HTERT RPE-1 (cell line): ENCODE data around the gene ATP6AP1.
"Not testable (repeated sequence)": the region's sequence is repeated elsewhere in the genome, so short reads cannot be mapped to it uniquely, and the experiment has no call there.

Experiments
- in situ Hi-C: fragments of 300-500 bp; cut with MboI; formaldehyde crosslinking; loops from 4 replicates; pipeline ENCODE4 v1.14.3; 2020; ENCODE audit warnings: low sequenced_read_pairs

Gene ATP6AP1

DNA sequence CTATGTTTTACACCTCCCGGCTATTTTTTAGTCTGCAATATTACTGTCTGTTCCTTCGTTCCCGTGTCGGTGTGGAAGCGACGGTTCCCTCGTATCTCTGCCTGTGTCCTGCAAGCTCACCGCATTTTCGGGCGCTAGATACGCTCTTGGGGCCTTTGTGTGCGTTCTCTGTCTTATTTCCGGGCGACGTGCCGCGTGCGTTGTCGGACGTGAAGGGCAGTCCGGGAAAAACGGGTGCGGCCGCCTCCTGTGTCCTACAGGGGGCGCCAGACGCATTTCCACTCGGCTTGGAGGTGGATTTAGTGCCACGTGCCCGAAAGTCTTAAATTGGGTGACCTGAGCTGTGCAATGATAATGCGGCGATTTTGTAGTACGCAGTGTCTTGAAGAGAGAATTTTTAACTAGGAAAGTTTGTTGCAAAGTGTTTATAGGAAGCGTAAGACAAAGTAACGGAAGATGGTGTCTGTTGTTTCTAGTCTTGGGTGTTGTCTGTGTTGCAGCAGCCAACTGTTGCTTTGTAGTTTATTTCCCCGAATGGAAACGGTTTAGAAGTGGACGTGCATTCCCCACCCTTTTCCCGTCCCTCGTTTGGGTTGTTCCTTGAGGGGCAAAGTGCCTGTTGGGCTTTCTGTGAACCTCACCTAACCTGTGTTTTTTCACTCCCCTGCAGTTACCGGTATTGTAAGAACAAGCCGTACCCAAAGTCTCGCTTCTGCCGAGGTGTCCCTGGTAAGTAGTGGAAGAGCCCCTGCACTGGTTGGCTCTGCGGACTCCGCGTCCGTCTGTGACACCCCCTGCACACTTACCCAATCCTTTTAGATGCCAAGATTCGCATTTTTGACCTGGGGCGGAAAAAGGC lies 29.6 kb upstream of the ATP6AP1 start:
- in situ Hi-C loops, result no loop called here

DNA sequence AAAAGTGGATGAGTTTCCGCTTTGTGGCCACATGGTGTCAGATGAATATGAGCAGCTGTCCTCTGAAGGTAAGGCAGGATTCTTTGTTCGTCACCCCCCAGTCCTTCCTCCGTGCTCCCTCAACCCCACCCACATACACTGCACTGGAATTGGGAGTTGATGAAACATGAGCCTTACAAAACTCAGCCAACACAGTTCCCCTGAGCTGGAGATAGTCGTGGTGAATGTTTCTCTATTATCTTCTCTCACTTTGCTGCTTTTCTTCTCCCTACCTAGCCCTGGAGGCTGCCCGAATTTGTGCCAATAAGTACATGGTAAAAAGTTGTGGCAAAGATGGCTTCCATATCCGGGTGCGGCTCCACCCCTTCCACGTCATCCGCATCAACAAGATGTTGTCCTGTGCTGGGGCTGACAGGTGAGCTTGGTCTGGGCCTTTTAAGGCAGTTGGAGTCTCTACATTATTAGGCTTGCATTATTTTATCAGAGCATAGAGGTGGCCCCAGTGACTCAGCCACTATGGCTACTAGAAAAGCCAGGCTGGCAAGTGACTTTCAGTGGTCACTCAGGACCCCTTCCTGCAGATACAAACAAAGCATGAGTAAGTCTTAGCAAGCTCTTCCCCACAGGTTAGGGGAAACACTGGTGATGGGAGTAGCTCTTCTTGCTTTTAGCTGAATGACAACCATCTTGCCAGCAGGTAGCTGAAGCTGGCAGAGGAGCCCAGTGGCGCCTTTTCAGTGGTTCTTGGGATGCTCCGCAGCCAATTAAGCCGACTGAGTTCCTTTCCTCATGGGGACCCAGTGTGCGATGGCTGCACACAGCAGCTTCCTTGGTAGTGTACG lies 28.7 kb upstream of the ATP6AP1 start:
- in situ Hi-C loops, result no loop called here

- in situ Hi-C loops, result not testable (repeated sequence)
These were observed 28.1 kb upstream of the ATP6AP1 start for GRCh38 chrX:154400369-154400817.

- in situ Hi-C loops, result no loop called here
These were observed 27.3 kb upstream of the ATP6AP1 start for GRCh38 chrX:154401045-154401799.

- in situ Hi-C loops, result no loop called here
These were observed 26.4 kb upstream of the ATP6AP1 start for GRCh38 chrX:154401918-154402621.

DNA sequence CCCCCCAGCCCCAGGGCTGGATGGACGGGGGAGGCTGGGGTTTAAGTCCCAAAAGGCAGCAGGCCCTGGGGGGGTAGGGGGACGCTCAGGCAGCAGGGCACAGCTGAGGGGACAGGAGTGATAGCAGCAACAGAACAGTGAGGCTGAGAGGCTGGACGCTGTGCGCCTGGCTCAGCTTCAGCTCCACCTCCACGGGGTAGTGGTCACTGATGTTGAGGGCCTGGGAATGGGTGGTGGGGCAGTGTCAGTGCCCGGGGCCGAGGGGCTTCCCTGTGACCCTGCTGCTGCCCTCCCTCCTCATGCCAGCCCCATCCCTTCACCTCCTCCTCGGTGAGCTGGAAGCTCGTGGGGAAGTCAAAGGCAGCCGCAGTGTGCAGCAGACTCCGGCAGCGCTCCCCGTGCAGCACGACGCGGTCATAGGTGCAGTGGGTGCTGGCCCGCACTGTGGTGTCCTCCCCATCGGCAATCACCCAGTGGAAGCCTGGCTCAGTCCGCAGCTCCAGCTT lies 25.8 kb upstream of the ATP6AP1 start:
- in situ Hi-C loops, result no loop called here

GRCh38 chrX:154403192-154403591 lies 25.3 kb upstream of the ATP6AP1 start:
- in situ Hi-C loops, result no loop called here

GRCh38 chrX:154403858-154404257 lies 24.6 kb upstream of the ATP6AP1 start:
- in situ Hi-C loops, result no loop called here

GRCh38 chrX:154404625-154405192 lies 23.8 kb upstream of the ATP6AP1 start:
- in situ Hi-C loops, result no loop called here

GRCh38 chrX:154408659-154409221 lies 19.7 kb upstream of the ATP6AP1 start:
- in situ Hi-C loops, result no loop called here

GRCh38 chrX:154409222-154409871 lies 19.1 kb upstream of the ATP6AP1 start, which contains the start of gene DNASE1L1:
DNASE1L1 (minus strand) TSS chrX:154409254; CDS start chrX:154405568, 3,686 bp downstream.
- in situ Hi-C loops, result no loop called here

DNA sequence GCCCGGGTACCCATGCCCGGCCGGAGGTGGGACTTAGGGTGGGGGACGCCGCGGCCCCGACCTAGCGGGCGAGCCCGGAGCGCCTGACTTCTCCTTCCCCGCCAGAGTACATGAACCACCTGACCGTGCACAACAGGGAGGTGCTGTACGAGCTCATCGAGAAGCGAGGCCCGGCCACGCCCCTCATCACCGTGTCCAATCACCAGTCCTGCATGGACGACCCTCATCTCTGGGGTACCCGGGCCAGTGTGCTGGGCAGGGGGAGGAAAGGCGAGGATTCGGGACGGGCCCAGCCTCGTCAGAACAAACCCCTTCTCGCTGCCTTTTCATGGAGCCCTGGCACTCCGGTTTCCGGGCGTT lies 16.5 kb upstream of the ATP6AP1 start:
- in situ Hi-C loops, result no loop called here

DNA sequence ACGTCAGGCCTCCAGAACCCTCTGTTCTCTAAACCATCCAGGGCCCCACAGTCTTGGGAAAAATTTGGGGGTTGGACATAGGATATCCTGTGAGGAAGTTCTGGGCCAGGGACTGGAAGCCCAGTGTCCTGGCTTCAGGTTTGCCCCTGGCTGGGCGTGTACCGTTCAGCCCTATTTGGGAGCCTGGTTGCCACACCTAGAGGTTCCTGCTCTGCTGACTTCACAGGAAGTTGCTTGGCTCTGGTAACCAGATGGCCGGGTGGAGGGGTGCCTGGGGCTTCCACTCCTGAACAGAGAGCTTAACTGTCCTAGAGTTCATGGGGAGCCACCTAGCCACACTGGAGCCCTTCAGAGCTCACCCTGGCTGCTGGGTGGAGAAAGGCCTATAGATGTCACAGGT lies 16.0 kb upstream of the ATP6AP1 start:
- in situ Hi-C loops, result no loop called here

- in situ Hi-C loops, result no loop called here
These were observed 15.3 kb upstream of the ATP6AP1 start for GRCh38 chrX:154413142-154413541.

- in situ Hi-C loops, result no loop called here
These were observed 11.3 kb upstream of the ATP6AP1 start for GRCh38 chrX:154417157-154417556.

GRCh38 chrX:154419189-154419588 lies 9.3 kb upstream of the ATP6AP1 start:
- in situ Hi-C loops, result no loop called here

GRCh38 chrX:154419688-154420401 lies 8.6 kb upstream of the ATP6AP1 start:
- in situ Hi-C loops, result no loop called here

DNA sequence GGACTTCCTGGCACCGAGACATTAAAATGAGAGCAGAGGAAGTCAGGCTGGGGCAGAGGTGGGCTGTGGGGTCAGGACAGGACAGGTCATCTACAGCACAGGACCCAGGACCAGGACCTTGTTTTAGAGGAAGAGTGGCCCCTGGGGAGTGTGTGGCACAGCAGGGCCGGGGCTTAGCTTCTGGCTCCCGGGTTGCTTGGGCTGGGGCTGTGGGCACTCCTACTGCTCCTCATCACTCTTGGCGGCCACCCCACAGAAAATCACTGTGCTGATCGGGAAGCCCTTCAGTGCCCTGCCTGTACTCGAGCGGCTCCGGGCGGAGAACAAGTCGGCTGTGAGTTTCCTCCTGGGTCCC lies 8.1 kb upstream of the ATP6AP1 start:
- in situ Hi-C loops, result no loop called here
